Breast epithelium (tissue), 3 donors: ENCODE results near the gene NFXL1.

Experiments used
- CTCF ChIP-seq, 3 donors: fragments of 450-650 bp; IDR thresholded peaks; one replicate each; pipeline ENCODE4 v1.5.1; 2016 to 2017; ENCODE audit warnings: antibody characterized with exemption in 3 of 3, mild to moderate bottlenecking in 3 of 3, moderate library complexity in 3 of 3
- POLR2A ChIP-seq: fragments of 450-650 bp; IDR thresholded peaks from one replicate; pipeline ENCODE4 v1.6.1; 2016; ENCODE audit warnings: antibody characterized with exemption, mild to moderate bottlenecking, moderate library complexity

GRCh38 chr4:47933840-47934239 is 19.5 kb upstream of the NFXL1 start:
- TF ChIP-seq CTCF (IDR thresholded peaks at IDR 0.05) (peak in 2 of 3 donors; percentile 39 to 56), POLR2A (no peak)
